ENCODE measurements around the gene SLC24A3. TPM values are rescaled to one million over a fixed set of nuclear protein-coding genes. Genes with fewer than 3 reads are reported as not detected.

The SLC24A3 gene
- total RNA-seq, 1 donor from 2014 or later = 16.9 TPM

DNA sequence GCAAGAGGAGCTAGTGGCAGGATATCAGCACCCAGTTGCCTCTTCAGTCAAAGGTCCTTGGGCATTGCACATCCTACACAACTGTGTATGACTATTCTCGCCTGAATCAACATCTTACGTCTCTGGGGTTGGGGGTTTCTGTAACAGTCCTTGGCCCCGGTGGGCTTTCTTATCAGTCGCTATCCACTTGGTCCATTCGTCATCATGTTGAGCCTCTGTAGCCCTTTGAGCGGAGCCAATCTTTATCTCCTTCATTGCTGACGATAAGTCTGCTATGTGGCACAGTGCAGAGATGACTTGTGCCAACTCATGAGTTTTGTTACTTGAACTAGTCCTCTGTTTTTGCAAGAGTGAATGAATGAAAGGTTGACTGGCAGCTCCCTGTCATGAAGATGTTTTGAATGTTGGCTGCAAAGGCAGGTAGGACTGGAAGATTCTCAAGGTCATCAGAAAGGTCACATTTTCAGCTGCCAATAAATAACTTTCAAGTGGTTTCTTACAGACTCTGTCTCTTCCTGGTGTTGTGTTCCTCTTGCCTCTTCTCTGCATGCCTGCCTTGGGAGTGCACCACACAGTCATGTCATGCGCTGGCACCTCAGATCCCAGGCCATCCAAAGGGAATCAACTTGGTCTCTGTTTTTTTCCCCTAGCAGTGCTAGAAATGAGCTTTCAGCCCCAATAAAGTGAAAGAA is 238.9 kb downstream of the SLC24A3 start:
- no peak for DNase-seq (ENCODE audit: low spot score)

DNA sequence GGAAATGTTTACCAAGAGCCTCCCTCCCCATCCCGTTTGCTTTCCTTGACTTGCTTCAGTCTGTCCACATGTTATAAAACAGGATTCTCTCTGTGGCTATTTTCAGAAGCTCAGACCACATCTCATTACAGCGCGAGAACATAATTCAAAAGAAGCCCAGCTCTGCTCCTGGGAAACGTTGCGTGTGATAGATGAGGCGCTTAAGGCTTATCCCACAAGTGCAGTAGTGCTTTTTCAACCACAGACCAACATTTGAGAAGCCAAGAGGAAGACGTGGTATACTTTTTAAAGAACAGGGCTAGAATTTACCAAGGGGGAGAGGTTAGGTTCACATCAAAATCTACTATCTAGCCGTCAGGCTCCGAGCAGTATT is 239.5 kb downstream of the SLC24A3 start:
- DNase-seq (ENCODE audit: low spot score) = no peak

DNA sequence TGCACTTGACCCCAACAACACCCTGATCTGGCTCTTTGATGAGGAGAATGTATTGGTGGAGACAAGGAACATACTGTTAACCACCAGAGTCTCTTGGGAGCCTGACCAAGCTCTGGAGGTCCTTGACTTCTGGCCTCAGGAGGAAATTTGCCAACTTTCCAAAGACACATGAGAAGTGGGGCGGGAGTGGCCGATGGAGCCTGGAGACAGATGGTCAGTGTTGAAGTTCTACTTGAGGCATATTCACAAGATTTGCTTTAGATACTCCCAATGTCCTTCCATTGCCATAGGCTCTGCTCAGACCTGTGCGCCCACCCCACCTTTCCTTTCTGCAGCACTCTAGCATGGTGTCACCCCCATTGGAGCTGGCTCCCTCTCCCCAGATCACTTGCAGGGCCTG is 241.0 kb downstream of the SLC24A3 start:
- DNase-seq (ENCODE audit: low spot score) = no peak

DNA sequence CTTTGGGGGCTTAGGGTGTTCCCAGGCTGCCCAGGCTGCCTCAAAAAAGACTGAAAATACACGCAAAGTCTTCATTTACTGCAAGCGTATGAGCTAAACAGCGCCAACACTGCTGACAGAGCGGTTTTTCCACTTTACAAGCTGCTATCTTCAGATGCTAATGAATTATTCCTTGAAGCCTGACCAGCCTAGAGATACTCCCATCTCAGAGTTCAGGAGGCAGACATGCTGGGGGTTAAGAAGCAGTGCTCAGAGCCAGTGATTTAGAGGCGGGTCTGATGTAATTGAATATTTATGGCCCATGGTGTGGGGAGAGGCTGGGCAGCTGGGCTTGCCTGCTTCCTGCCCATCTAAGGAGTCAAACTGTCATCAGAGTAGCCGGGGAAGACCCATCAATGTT is 241.4 kb downstream of the SLC24A3 start:
- no peak for DNase-seq (ENCODE audit: low spot score)

DNA sequence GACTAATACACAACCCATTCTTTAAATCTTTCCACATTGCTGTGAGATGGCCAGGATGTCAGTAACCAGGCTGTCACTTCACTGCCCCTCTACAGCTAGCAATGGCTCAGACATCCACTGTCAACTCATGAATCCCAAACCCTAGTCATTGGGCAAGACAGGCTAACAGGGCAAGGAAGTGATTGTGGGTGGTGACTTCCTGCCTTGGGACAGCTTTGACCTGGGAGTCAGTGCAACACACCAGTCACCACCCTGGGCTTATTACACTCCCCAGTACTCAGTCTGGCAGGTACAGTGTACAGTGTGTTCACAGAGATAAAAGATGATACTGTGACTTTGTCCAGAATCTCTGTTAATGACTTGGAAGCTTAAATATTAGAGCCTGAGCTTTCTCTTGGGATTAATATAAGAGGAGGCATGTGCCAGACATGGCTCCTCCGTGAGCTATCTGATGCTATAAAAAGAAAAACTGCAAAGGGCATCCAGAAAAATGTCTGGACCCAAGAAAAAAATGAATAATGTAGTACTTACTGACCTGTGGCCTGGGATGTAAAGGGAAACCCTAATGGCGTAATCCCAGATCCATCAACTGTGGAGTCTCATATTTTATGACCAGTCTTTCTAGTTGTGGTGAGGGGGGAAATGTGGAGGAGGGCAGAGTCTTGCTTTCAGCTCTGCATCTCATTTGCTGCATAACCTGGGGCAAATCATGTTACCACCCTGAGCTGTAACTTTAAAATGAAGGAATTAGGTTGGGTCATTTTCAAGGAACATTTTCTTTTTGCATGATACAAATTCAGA is 244.4 kb downstream of the SLC24A3 start:
- no peak for DNase-seq (ENCODE audit: low spot score)

DNA sequence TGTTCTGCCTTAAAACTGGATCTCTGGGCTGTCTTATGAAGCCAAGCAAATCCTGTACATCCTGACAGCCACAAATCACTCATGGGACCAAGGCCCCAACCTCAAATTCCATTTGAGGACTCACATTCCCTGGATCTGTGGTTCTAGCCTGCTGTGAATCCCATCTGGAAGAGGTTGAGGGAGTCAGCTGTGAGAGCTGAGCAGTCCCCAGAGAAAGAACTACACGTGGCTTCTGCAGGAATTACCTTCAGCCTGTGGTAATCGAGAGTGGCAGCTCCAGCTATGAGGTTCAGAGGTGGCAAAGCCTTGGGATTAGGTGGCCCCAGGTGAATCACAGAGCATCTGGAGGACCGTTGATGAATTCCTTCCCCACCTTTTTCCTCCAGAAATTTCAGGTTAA is 245.2 kb downstream of the SLC24A3 start:
- no peak for DNase-seq (ENCODE audit: low spot score)

DNA sequence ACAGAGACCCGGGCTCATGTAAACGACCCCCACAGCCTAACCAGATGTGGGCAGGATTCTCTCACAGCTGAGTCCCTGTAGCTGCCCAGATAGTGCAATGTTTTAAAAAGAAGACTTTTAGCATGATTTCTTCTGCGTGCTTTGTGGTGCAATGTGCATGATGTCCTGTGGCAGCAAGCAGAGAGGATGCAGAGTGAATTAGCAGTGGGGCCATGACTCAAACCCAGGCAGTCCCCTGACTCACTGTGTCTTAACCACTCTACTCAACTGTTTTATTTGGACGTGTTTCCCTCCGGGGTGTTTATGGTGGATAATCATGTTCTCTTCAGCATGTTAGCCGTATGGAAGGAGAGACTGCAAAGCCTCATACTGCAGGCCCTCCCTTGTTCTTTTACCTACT is 247.9 kb downstream of the SLC24A3 start:
- DNase-seq (ENCODE audit: low spot score) = no peak

DNA sequence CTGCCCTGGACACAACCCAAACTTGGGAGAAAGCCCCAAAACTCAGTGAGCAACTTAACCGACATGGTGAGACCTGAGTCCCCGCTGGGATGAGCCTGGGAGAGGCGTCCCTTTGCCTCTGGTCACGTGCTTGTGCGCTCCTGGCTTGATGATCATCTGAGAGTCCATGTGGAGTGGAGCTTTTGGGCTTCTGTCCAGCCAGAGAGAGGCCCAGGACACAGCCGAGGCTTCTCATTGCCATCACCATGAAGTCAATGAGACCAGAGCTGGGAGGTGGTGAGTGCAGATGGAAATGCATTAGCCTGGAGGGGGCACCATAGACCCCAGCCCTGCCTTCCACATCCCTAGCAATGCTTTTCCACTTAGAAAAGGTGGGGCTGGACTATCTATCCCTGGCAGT is 250.0 kb downstream of the SLC24A3 start:
- no peak for DNase-seq (ENCODE audit: low spot score)

DNA sequence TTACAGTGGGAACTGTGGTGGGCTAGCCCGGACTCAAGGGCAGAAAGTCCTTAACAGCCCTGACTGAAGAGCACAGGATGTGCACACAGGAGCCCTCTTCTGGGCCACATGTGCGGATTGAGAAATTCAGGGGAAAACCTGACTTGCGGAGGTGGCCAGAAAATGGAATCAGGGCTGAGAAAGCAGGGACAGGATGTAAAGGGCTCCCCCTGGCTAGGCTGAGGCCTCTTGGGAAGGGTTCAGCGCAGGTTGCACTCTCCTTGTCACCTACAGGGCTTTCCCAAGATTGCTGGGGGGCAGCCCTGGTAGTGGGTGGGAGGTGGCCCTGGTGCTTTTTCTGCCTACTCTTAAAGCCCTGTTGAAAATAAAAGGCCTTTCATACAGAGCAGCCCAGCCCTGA is 251.2 kb downstream of the SLC24A3 start:
- no peak for DNase-seq (ENCODE audit: low spot score)

DNA sequence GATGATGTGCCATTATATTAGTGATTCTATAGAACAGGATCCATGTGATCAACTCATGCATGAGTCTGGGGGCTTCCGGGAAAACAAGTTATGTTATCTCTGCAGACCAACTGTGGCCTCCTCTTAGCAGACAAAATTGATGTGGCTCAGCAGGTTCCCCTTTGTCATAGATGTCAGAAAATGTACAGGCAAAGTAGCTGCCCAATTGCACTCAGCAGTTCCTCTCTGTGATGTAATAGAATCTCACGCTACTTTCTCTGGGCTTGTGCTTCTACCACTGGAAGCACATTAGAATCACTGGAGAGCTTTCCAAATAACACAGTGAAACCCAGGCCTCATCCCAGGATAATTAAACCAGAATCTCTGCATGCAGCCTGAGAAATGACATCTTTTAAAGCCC is 253.1 kb downstream of the SLC24A3 start:
- no peak for DNase-seq (ENCODE audit: low spot score)

DNA sequence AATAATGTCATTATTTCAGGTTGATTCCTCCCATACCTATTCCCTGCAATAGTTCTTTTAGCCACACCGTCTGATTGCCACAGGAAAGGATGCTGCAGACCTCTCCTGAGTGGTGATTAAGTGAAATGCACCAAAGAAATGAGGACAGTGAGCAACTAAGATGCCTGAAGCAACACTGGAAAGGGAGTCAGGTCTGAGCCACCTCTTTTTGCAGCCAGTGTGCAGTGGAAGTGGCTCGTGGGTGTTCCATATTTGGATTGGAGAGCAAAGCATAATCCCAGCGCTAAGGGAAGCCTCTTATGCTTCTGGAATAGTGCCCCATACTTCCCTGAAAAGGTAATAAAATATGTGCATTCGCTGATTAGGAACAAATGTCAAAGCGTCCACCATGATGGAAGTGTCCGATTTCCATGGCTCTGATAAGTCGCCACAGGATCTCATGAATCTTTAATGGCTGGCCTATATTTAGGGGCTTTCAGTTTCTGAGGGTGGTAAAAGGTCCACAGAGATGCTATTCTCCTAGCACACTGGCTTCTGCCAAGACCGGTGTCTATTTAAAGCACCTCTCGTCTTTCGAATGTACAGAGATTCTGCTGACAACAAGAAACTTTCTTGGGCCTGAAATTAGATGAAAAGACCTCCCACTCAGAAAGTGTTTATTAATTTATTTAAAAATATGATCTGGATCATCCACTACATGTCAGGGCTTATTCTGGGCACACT is 253.9 kb downstream of the SLC24A3 start:
- no peak for DNase-seq (ENCODE audit: low spot score)

DNA sequence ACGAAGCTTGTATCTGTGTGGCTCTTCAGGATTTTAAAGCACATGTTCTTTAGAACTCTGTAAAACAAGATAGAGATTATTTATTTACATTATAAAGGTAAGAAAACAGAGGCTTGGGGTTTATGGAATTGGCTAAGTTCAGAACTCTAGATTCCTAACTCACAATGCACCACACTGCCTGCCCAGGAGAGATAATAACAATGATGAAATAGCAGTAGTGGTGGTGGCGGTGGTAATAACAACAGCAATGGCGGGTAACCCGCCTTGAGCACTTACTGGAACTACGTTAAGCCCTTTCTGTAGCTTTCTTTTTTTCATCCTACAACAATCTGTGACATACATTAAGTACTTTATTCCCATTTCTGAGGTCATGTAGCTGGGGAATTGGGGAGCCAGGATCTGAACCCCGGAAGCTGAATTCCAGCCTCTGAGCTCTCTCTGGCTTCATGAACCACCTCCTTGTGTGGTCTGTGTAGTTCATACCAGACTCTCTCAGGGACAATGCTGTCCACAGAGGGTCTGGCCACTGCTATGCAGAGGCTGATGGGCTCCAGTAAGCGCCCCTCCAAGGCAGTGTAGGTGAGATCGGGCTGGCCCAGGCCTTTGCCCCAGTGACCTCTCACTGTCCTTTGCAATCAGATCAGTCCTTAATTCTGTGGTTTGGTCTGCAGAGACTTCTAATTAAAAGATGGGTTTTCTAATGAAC is 260.9 kb downstream of the SLC24A3 start:
- DNase-seq (ENCODE audit: low spot score) = no peak

DNA sequence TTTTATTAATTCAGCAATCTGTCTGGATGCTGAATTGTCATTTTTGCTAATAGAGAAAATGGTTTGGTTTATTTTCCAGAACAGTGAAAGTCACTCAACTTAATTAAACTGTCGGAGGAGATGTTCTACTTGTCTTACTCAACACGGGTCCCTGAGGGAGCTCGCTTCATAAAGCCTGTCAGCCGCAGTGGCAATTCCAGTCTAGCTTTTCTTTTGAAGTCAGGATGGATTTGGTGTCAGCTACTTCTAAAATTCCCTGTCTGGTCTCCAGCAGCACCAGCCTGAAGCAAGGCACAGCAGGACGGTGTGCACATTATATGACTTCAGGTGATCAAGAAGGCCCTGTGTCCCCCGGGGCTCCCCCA is 261.5 kb downstream of the SLC24A3 start:
- DNase-seq (ENCODE audit: low spot score) = no peak

DNA sequence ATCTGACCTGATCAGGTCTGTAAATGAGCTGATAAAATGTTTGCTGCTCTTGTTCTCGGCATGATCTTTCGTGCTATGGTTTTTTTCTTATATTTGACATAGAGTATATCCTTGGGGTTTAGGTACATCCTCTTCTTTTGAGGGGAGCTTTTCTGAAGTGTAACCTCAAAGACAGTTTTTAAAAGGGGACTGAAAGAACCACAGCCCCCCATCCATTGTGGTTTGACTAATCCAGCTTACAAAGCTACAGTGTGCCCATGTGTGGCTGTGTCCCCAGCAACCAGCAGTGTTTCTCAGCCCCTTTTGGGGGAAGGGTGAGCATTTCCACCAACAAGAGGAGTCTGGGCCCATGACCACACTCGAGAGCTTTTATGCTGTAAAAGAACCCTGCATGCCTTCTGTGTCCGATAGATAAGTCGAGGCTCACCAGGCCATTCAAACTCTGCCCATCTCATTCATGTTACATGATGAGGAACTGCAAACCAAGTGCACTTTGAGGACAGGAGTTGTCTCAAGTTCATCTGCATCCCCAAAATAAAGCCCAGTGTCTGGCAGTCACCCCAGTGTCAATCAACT is 266.0 kb downstream of the SLC24A3 start:
- no peak for DNase-seq (ENCODE audit: low spot score)

DNA sequence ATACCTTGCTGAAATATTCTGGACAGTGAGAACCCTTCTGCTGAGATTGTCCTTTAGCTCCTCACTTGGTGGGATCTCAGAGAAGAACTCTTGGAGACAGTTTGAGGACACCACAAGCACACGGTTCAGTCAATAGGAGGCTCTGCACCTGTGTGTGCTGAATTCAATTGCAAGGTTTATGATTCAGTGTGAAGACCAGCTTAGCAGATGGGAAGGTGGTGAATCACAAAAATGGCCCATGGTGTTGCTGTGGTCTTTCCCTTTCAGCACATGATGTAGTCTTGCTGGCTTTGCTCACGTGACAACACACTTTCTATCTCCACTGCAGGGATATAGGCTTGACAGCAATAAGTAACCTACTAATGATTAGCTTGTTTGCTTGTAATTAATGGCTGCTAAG is 270.3 kb downstream of the SLC24A3 start:
- DNase-seq (ENCODE audit: low spot score) = no peak

DNA sequence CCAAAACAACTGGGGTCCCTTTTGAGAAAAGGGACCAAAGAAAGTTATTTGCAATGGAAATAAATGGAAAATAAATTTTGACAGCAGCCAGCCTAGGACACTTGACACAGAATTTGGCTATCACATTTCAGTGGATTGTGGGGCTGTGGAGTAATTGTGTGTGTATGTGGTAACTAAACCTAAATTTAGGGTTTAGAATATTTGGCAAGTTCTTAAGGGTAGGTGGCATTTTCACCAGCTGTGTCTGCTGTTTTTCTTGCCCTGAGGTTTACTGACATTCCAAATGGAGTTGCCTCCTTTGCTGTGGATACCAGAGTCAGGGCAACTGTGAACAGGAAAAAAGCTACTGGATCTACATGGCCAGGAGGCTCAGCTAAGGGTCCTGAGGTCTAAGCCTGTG is 270.9 kb downstream of the SLC24A3 start:
- no peak for DNase-seq (ENCODE audit: low spot score)

DNA sequence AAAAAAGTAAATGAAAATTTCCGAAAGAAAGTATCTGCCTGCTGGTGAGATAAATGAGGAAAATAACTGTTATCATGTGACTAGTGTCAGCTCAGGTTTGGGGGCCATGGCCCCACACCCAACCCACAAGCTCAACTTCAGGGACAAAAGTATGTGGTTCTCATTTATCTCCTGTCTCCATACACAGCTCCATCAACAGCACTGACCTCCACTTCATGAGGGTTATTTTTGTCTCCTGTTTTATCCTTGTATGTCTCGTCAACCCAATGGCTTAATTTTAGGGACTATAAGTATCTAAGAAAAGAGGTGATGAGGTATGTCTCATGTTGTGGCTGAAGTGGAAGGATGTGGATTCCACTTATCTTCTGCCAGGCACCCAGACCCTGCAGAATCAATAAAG is 274.0 kb downstream of the SLC24A3 start:
- no peak for DNase-seq (ENCODE audit: low spot score)

DNA sequence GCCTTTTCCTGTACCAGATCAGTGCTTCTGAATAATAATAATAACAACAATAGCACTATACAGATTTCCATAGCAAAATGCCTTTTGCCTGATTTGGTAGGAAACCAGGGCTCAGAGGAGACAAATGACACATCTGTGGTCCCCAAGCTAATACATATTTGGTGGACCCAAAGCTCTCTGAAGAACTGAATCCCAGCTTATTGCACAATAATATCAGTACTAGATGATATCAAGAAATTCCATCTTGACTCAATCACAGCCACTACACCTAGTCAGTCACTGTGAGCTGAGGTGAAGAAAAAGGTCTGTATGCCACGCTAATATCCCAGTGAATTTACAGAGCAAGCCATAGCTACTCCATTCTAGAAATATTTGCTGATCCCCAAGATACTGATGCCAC is 275.0 kb downstream of the SLC24A3 start:
- DNase-seq (ENCODE audit: low spot score) = no peak

DNA sequence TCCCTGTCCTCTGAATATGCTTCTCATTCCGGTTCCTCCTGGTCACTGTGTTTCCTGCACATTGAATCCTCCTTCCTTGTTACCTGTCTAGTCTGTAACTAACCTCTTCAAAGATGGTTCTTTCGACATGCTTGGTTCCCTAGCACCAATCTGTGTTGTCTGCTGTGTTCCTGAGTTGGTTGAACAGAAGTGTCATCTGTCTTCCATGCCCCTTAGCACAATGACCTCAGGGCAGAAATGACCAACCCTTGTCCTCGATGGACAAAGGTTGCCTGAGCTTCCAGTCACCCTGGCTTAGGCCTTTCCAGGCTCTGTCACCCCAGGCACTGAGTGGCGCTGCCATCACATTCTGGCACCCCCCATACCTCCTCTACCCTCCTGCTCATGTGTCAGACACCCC is 278.8 kb downstream of the SLC24A3 start:
- DNase-seq (ENCODE audit: low spot score) = no peak

DNA sequence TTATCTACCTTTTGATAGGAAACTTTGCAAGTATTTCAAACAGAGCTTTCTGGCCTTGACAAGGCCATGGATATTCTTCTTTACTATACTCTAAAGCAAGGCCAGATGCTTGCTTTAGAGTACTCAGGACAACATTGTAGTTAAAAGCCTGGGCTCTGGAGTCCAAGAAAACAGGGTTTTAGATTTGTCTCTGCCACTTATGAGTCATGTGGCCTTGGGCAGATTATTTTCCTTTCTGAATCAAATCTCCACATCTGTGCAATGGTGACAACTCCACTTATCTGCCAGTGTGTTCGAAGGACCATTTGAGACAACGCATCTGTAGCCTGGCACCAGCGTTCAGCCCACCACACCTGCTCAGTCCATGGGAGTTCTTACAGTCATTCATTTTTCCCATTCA is 279.7 kb downstream of the SLC24A3 start:
- DNase-seq (ENCODE audit: low spot score) = no peak

DNA sequence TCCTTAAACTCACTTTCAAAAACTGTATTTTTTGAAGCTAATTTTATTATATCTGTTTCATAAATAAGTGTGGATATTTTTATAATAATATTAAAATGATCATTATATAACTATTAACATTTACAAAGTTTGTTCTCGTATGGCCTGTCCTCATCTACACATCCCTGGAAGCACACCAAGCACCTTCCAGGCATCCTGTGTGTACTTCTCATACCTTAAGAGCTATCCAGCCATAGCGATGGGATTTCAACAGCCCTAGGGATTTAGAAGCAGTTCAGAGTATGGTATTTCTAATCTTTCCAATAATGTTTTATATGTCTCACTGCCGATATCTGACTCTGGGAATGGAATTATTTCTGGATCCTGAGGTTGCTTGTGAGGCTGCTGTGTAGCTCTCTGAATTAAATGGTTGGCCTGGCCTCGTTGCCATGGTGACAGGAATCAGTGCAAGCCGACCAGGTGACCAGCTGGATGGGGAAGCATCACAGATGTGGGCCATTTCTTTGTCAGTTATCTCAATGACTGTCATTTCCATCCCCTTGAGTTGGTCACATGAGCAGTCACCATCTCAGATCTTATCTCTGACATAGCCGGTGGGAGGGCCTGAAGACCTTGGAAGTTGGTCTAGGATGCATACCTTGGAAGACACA is 280.4 kb downstream of the SLC24A3 start:
- no peak for DNase-seq (ENCODE audit: low spot score)

Data from mesenteric fat pad (tissue), 1 donor.